MM.1S (cell line): ENCODE data around the gene MORN5.

ENCODE experiments used
- EZH2 ChIP-seq: fragments of 300-600 bp; sonication (generic); optimal IDR thresholded peaks from 2 replicates; pipeline ENCODE3; 2017; ENCODE audit warnings: low read depth, mild to moderate bottlenecking, antibody characterized with exemption, low read length, mixed read lengths
- EZH2phosphoT487 ChIP-seq: fragments of 300-600 bp; sonication (generic); IDR thresholded peaks from 2 replicates; pipeline ENCODE4 v1.6.1; 2018; ENCODE audit warnings: antibody characterized with exemption, low read length
- TF ChIP-seq, protein P1 (sequence below): fragments of 300-600 bp; sonication (generic); IDR thresholded peaks from 2 replicates; pipeline ENCODE4 v1.5.1; 2016; ENCODE audit warnings: antibody characterized with exemption, low read length, mixed read lengths

DNA sequence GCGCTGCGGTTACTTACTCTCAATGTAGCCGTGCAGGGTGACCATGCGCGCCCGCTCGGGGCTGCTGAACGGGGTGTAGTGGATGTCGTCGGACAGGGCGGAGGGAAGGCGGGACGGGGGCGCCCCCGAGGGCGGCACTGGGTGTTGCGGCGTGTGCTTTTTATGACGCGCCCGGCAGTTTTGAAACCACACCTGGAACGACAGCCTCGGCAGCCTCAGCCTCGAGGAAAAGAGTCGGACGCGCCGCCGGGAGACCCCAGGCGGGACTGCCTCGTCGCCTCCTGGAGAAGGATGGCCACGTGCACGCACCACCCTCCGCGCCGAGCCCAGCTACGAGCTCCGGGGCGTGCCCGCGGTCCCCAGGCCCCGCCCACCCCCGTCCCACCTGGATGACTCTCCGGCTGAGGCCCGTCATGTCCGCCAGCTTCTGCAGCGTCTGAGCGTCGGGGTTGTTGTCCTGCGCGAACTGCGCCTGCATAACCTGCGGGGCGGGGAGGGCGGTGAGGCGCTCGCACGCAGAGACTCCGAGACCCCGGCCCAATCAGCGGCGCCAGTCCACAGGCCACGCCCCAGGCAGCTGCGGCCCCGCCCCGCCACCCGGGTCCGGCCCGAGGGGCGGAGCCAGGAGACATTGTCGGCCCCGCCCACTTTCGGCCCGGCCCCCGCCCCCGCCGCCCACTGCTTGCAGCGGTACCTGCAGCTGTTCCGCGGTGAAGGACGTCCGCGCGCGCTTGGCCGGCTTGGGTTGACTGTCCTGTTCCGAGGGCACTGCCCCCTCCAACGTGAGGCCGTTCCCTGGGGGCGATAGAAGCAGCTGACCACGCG lies 54.1 kb downstream of the MORN5 start:
- TF ChIP-seq, protein P1, sequence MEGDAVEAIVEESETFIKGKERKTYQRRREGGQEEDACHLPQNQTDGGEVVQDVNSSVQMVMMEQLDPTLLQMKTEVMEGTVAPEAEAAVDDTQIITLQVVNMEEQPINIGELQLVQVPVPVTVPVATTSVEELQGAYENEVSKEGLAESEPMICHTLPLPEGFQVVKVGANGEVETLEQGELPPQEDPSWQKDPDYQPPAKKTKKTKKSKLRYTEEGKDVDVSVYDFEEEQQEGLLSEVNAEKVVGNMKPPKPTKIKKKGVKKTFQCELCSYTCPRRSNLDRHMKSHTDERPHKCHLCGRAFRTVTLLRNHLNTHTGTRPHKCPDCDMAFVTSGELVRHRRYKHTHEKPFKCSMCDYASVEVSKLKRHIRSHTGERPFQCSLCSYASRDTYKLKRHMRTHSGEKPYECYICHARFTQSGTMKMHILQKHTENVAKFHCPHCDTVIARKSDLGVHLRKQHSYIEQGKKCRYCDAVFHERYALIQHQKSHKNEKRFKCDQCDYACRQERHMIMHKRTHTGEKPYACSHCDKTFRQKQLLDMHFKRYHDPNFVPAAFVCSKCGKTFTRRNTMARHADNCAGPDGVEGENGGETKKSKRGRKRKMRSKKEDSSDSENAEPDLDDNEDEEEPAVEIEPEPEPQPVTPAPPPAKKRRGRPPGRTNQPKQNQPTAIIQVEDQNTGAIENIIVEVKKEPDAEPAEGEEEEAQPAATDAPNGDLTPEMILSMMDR = no peak
- TF ChIP-seq EZH2phosphoT487 (no peak), EZH2 (no peak)
